ENCODE results near the gene F5.

F5 gene

GRCh38 chr1:169563019-169563615, 23.2 kb downstream of the F5 start:
- no peaks in the 10 kb centered on the region for H4K20me1 ChIP-seq (ENCODE audit: low read depth, low read length)
- no peak overlapping the region for H3K9ac ChIP-seq (ENCODE audit: low read length)
- H3K4me2 ChIP-seq (ENCODE audit: low read depth, low read length, poor library complexity, severe bottlenecking): no peak overlapping the region
- no peaks in the 10 kb centered on the region for H3F3A ChIP-seq (ENCODE audit: insufficient read depth)
- H2AFZ ChIP-seq (ENCODE audit: low read depth, low read length, severe bottlenecking): no peak overlapping the region
- H3K27me3 ChIP-seq (ENCODE audit: low read length): no peaks in the 10 kb centered on the region
- no peaks in the 10 kb centered on the region for H3K79me2 ChIP-seq (ENCODE audit: insufficient read depth, low read length)
- H3K27ac ChIP-seq (ENCODE audit: low read depth, low read length): no peak overlapping the region
- no peaks in the 10 kb centered on the region for H3K9me2 ChIP-seq (replicated peaks; ENCODE audit: insufficient read depth, low read length)
- no peaks in the 10 kb centered on the region for H3K9me3 ChIP-seq (ENCODE audit: insufficient read depth, low read length)
- H3K36me3 ChIP-seq (ENCODE audit: low read length): no peaks in the 10 kb centered on the region
- TF ChIP-seq, protein P1, sequence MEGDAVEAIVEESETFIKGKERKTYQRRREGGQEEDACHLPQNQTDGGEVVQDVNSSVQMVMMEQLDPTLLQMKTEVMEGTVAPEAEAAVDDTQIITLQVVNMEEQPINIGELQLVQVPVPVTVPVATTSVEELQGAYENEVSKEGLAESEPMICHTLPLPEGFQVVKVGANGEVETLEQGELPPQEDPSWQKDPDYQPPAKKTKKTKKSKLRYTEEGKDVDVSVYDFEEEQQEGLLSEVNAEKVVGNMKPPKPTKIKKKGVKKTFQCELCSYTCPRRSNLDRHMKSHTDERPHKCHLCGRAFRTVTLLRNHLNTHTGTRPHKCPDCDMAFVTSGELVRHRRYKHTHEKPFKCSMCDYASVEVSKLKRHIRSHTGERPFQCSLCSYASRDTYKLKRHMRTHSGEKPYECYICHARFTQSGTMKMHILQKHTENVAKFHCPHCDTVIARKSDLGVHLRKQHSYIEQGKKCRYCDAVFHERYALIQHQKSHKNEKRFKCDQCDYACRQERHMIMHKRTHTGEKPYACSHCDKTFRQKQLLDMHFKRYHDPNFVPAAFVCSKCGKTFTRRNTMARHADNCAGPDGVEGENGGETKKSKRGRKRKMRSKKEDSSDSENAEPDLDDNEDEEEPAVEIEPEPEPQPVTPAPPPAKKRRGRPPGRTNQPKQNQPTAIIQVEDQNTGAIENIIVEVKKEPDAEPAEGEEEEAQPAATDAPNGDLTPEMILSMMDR (IDR thresholded peaks at IDR 0.05; ENCODE audit: insufficient read depth, low read length, poor library complexity, severe bottlenecking): no peak
- no peak for TF ChIP-seq EZH2phosphoT487 (conservative IDR thresholded peaks at IDR 0.05; ENCODE audit: low read length)
- no peak overlapping the region for H3K4me3 ChIP-seq (ENCODE audit: insufficient read depth, low read length, poor library complexity, severe bottlenecking)

GRCh38 chr1:169561692-169562091, 24.6 kb downstream of the F5 start:
- H3K4me3 ChIP-seq (ENCODE audit: insufficient read depth, low read length, poor library complexity, severe bottlenecking): no peak overlapping the region
- TF ChIP-seq, protein P1 (IDR thresholded peaks at IDR 0.05; ENCODE audit: insufficient read depth, low read length, poor library complexity, severe bottlenecking): no peak
- TF ChIP-seq EZH2phosphoT487 (conservative IDR thresholded peaks at IDR 0.05; ENCODE audit: low read length): no peak
- H3K36me3 ChIP-seq (ENCODE audit: low read length): no peaks in the 10 kb centered on the region
- no peaks in the 10 kb centered on the region for H3F3A ChIP-seq (ENCODE audit: insufficient read depth)
- no peak overlapping the region for H3K27ac ChIP-seq (ENCODE audit: low read depth, low read length)
- H4K20me1 ChIP-seq (ENCODE audit: low read depth, low read length): no peaks in the 10 kb centered on the region
- no peaks in the 10 kb centered on the region for H3K27me3 ChIP-seq (ENCODE audit: low read length)
- no peak overlapping the region for H2AFZ ChIP-seq (ENCODE audit: low read depth, low read length, severe bottlenecking)
- H3K9me3 ChIP-seq (ENCODE audit: insufficient read depth, low read length): no peaks in the 10 kb centered on the region
- no peaks in the 10 kb centered on the region for H3K79me2 ChIP-seq (ENCODE audit: insufficient read depth, low read length)
- H3K9me2 ChIP-seq (replicated peaks; ENCODE audit: insufficient read depth, low read length): no peaks in the 10 kb centered on the region
- no peak overlapping the region for H3K9ac ChIP-seq (ENCODE audit: low read length)
- no peak overlapping the region for H3K4me2 ChIP-seq (ENCODE audit: low read depth, low read length, poor library complexity, severe bottlenecking)

- Histone ChIP-seq H3K36me3 (ENCODE audit: low read length) (no peaks in the 10 kb centered on the region), H3K4me3 (ENCODE audit: insufficient read depth, low read length, poor library complexity, severe bottlenecking) (no peak overlapping the region), H3K27ac (ENCODE audit: low read depth, low read length) (no peak overlapping the region), H4K20me1 (ENCODE audit: low read depth, low read length) (no peaks in the 10 kb centered on the region), H3K79me2 (ENCODE audit: insufficient read depth, low read length) (no peaks in the 10 kb centered on the region), H3K9me2 (replicated peaks; ENCODE audit: insufficient read depth, low read length) (no peaks in the 10 kb centered on the region), H3K9ac (ENCODE audit: low read length) (no peak overlapping the region), H2AFZ (ENCODE audit: low read depth, low read length, severe bottlenecking) (no peak overlapping the region), H3F3A (ENCODE audit: insufficient read depth) (no peaks in the 10 kb centered on the region), H3K9me3 (ENCODE audit: insufficient read depth, low read length) (no peaks in the 10 kb centered on the region), H3K27me3 (ENCODE audit: low read length) (no peaks in the 10 kb centered on the region), H3K4me2 (ENCODE audit: low read depth, low read length, poor library complexity, severe bottlenecking) (no peak overlapping the region)
- TF ChIP-seq, protein P1 (IDR thresholded peaks at IDR 0.05; ENCODE audit: insufficient read depth, low read length, poor library complexity, severe bottlenecking): no peak
- no peak for TF ChIP-seq EZH2phosphoT487 (conservative IDR thresholded peaks at IDR 0.05; ENCODE audit: low read length)
Observed at GRCh38 chr1:169557131-169557530, 29.1 kb downstream of the F5 start.
